WERI-Rb-1 (cell line): ENCODE measurements around the gene DISC1.

Source experiments
- DNase-seq: peaks from one replicate; pipeline ENCODE4 v3.0.0-alpha.2; 2020
- H3K27ac ChIP-seq: fragments of 250-450 bp; sonication (Bioruptor Pico); 2 replicates; pipeline ENCODE4 v1.5.1; 2020; ENCODE audit warnings: mild to moderate bottlenecking, moderate library complexity
- H3K27me3 ChIP-seq: fragments of 250-450 bp; sonication (Bioruptor Pico); 2 replicates; pipeline ENCODE4 v1.5.1; 2021; ENCODE audit warnings: mild to moderate bottlenecking, low read depth, moderate library complexity; ENCODE audit not compliant: insufficient read depth, severe bottlenecking
- H3K36me3 ChIP-seq: fragments of 250-450 bp; sonication (Bioruptor Pico); 2 replicates; pipeline ENCODE4 v1.5.1; 2020; ENCODE audit warnings: mild to moderate bottlenecking, moderate library complexity
- H3K4me3 ChIP-seq: 2 replicates; pipeline ENCODE4 v1.5.1; 2011; ENCODE audit warnings: low read depth, mild to moderate bottlenecking, control low read depth, low read length
- H3K9me3 ChIP-seq: fragments of 250-450 bp; sonication (Bioruptor Pico); 2 replicates; pipeline ENCODE4 v1.5.1; 2021; ENCODE audit warnings: mild to moderate bottlenecking, moderate library complexity; ENCODE audit not compliant: severe bottlenecking
- TF ChIP-seq, protein P1 (sequence below): IDR thresholded peaks from 2 replicates; pipeline ENCODE4 v1.5.1; 2011; ENCODE audit warnings: low read depth, mild to moderate bottlenecking, control low read depth, inconsistent platforms, low read length

DISC1 gene

DNA sequence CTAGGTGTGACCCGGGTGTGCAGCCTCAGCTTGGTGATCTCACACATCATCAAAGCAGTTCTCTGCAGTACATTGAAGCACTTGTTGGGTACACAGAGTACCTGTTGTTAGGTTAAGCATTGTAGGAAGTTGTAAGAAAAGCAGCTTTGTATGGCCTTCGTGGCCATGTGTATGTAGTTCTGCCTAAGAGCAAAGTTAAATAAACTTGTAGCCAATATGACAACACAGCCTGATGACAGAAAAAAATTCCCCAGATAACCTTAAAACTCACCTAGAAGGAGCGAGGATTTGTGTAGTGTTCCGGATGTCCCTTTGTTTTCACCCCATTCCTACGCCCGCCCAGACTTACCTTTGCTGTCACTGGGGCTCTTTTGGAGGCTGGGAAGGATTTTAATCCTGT lies 48.0 kb downstream of the DISC1 start:
- Histone ChIP-seq H3K9me3 (peaks cover 14% of the 10 kb centered on the region), H3K27ac (no peak overlapping the region), H3K27me3 (no peaks in the 10 kb centered on the region), H3K4me3 (no peak overlapping the region), H3K36me3 (no peaks in the 10 kb centered on the region)
- DNase-seq, result no peak
- TF ChIP-seq, protein P1, sequence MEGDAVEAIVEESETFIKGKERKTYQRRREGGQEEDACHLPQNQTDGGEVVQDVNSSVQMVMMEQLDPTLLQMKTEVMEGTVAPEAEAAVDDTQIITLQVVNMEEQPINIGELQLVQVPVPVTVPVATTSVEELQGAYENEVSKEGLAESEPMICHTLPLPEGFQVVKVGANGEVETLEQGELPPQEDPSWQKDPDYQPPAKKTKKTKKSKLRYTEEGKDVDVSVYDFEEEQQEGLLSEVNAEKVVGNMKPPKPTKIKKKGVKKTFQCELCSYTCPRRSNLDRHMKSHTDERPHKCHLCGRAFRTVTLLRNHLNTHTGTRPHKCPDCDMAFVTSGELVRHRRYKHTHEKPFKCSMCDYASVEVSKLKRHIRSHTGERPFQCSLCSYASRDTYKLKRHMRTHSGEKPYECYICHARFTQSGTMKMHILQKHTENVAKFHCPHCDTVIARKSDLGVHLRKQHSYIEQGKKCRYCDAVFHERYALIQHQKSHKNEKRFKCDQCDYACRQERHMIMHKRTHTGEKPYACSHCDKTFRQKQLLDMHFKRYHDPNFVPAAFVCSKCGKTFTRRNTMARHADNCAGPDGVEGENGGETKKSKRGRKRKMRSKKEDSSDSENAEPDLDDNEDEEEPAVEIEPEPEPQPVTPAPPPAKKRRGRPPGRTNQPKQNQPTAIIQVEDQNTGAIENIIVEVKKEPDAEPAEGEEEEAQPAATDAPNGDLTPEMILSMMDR, result no peak

DNA sequence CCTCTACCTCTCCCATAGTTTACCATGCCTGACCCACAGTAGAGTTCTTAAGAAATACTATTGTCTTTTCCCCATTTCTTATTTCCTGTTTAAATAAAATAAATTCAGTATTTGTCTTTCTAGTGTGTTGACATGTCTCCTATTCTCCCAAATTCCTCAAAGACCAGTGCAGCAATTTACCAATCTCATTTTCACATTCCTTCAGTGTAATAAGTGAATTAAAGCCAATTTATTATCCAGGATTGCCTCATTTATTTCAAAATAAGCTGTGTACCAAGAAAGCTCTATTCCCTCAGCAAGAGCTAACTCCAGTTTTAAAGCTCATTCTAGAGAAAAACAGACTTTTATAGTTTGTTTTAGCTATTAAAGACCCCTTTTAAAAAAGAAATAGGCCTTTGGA lies 49.9 kb downstream of the DISC1 start:
- no peaks in the 10 kb centered on the region for H3K36me3 ChIP-seq
- DNase-seq, result no peak
- no peaks in the 10 kb centered on the region for H3K27me3 ChIP-seq
- no peaks in the 10 kb centered on the region for H3K9me3 ChIP-seq
- H3K4me3 ChIP-seq, result no peak overlapping the region
- no peak overlapping the region for H3K27ac ChIP-seq
- TF ChIP-seq, protein P1, result no peak

DNA sequence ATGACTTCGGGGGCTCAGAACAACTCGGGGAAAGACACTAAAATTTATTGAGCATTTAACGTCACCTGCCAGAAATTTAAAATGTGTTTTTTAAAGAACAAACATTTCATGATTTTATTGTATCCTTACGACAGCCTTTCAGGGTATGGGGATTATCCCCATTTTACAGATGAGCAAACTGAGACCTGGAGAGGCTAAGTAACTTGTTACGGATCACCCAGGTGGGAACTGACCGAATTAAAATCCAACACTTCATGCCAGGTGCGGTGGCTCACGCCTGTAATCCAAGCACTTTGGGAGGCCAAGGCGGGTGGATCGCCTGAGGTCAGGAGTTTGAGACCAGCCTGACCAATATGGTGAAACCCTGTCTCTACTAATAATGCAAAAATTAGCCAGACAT lies 50.9 kb downstream of the DISC1 start:
- Histone ChIP-seq H3K36me3 (no peaks in the 10 kb centered on the region), H3K27ac (no peak overlapping the region), H3K27me3 (no peaks in the 10 kb centered on the region), H3K9me3 (no peaks in the 10 kb centered on the region), H3K4me3 (no peak overlapping the region)
- TF ChIP-seq, protein P1, result no peak
- no peak for DNase-seq

DNA sequence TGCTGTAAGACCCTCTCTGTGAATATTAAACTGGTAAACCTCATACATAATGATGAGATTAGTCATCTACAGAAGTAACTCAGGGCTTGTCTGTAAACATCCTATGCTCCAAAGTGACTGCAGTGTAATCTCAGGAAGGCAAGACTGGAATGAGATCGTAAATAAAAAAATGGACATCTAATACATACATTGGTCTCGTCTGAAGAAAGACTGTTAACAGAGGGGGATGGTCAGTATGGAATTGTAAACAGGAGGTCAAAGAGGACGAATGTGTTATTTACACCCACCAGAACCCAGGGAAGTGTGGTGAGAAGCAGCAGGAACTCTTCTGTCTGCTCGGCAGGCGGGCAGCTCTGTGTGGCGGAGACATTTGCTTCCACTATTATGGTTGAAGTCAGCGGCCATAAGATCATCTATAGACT lies 51.4 kb downstream of the DISC1 start:
- H3K4me3 ChIP-seq, result no peak overlapping the region
- no peaks in the 10 kb centered on the region for H3K27me3 ChIP-seq
- H3K9me3 ChIP-seq, result no peaks in the 10 kb centered on the region
- TF ChIP-seq, protein P1, result no peak
- DNase-seq, result no peak
- no peak overlapping the region for H3K27ac ChIP-seq
- no peaks in the 10 kb centered on the region for H3K36me3 ChIP-seq

DNA sequence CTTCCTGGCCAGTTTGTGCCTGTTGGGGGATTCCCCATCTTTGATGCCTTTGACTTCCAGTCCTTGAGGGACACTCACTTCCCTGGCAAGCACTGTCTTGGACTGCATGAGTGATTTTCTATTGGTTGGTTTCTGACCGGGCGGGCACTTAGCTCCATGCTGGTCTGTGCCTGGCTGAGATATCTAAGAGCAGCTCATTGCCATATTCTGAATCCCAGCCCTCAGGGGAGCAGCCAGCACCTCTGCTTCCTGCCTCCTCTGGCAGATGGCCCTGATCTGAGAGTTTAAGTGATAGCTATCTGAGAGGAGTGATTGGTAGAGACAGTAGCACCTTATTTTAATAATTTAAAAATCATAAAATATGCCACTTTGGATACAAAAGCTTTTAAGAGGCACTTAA lies 52.5 kb downstream of the DISC1 start:
- Histone ChIP-seq H3K27me3 (no peaks in the 10 kb centered on the region), H3K36me3 (no peaks in the 10 kb centered on the region), H3K4me3 (no peak overlapping the region), H3K9me3 (no peaks in the 10 kb centered on the region), H3K27ac (no peak overlapping the region)
- DNase-seq, result no peak
- TF ChIP-seq, protein P1, result no peak

DNA sequence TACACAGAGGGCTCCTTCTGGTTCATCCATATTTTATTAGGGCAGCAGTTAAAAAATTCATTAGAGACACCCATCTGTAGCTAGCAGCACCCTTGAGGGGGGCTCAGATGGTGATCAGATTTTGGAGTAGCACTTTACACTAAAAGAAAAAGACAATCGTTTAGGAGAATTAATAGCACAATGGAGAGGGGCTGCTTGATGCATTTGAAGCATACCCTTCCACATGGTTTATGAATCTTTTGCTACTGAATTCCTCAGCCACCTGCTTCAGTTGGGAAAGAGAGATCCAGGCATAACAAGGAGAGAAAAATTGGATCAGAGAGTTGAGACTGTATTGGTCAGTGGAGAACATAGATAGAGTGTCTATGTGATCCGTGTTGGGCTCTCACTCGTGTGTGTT lies 54.4 kb downstream of the DISC1 start:
- no peak overlapping the region for H3K27ac ChIP-seq
- H3K27me3 ChIP-seq, result no peaks in the 10 kb centered on the region
- H3K36me3 ChIP-seq, result no peaks in the 10 kb centered on the region
- H3K9me3 ChIP-seq, result peaks cover 6% of the 10 kb centered on the region
- DNase-seq, result no peak
- H3K4me3 ChIP-seq, result no peak overlapping the region
- TF ChIP-seq, protein P1, result no peak
